Smooth muscle cell (in vitro differentiated cells): ENCODE measurements around the gene NR2F1-AS1. TPM values are rescaled to one million over a fixed set of nuclear protein-coding genes. Genes with fewer than 3 reads are reported as not detected.

Source experiments
- DNase-seq: peaks from one replicate; lab custom pipeline; 2025; ENCODE audit not compliant: unreplicated experiment; lab: John Stamatoyannopoulos, UW
- H2AFZ ChIP-seq: fragments of 200-600 bp; sonication (generic); 2 replicates; pipeline ENCODE4 v1.6.0; 2016; ENCODE audit warnings: antibody characterized with exemption, low read depth, mild to moderate bottlenecking
- H3F3A ChIP-seq: fragments of 200-600 bp; sonication (generic); 2 replicates; pipeline ENCODE4 v1.6.0; 2017; ENCODE audit warnings: antibody characterized with exemption, low read depth
- H3K27ac ChIP-seq: fragments of 200-600 bp; sonication (generic); 2 replicates; pipeline ENCODE4 v1.5.1; 2016; ENCODE audit warnings: low read depth, mild to moderate bottlenecking
- H3K27me3 ChIP-seq: fragments of 200-600 bp; sonication (generic); 2 replicates; pipeline ENCODE4 v1.6.1; 2016; ENCODE audit warnings: low read depth, mild to moderate bottlenecking
- H3K36me3 ChIP-seq: fragments of 200-600 bp; sonication (generic); 2 replicates; pipeline ENCODE4 v1.5.1; 2016; ENCODE audit warnings: low read depth
- H3K4me1 ChIP-seq: fragments of 200-600 bp; sonication (generic); 2 replicates; pipeline ENCODE4 v1.5.1; 2016; ENCODE audit warnings: low read depth
- H3K4me2 ChIP-seq: fragments of 200-600 bp; sonication (generic); 2 replicates; pipeline ENCODE4 v1.6.0; 2016; ENCODE audit warnings: mild to moderate bottlenecking
- H3K4me3 ChIP-seq: fragments of 200-600 bp; sonication (generic); 2 replicates; pipeline ENCODE4 v1.5.1; 2016; ENCODE audit warnings: mild to moderate bottlenecking
- H3K79me2 ChIP-seq: fragments of 200-600 bp; sonication (generic); 2 replicates; pipeline ENCODE4 v1.6.0; 2016; ENCODE audit warnings: low read depth, mild to moderate bottlenecking
- H3K9ac ChIP-seq: fragments of 200-600 bp; sonication (generic); 2 replicates; pipeline ENCODE4 v1.6.0; 2016; ENCODE audit warnings: low read depth
- H3K9me3 ChIP-seq: fragments of 200-600 bp; sonication (generic); replicated peaks from 2 replicates; pipeline ENCODE4 v1.5.1; 2016; ENCODE audit warnings: low read depth
- H4K20me1 ChIP-seq: fragments of 200-600 bp; sonication (generic); 2 replicates; pipeline ENCODE4 v1.6.0; 2016; ENCODE audit warnings: low read depth
- CTCF ChIP-seq: fragments of 200-600 bp; sonication (generic); IDR thresholded peaks from 2 replicates; pipeline ENCODE4 v1.5.1; 2017; ENCODE audit warnings: borderline replicate concordance, mild to moderate bottlenecking, antibody characterized with exemption; ENCODE audit not compliant: insufficient read depth, poor library complexity, severe bottlenecking
- WGBS: methylation state at CpG from one replicate; pipeline ENCODE4 v1.1.7; 2016; ENCODE audit warnings: low lambda C conversion rate; 5-methylcytosine and 5-hydroxymethylcytosine counted together
- polyA plus RNA-seq: library from polyadenylated mRNA; unstranded; fragments of >200 nt; fragmentation: Nextera tagmentation; extraction: Ambion mirVana; gene quantifications from 2 replicates; pipeline ENCODE4 v1.2.1, GENCODE V29; 2016
- total RNA-seq: library from RNA; depleted of rRNA; stranded (reverse); fragments of >200 nt; gene quantifications from 2 replicates; pipeline ENCODE4 v1.2.3, GENCODE V29; 2014

The NR2F1-AS1 gene
- total and polyA plus RNA-seq, 2 experiments from 2014 or later = 18.7 to 26.1 TPM

- Histone ChIP-seq H3K4me2 (no peak overlapping the region), H3K9ac (no peak overlapping the region), H3K27me3 (peaks cover 100% of the 10 kb centered on the region), H3K4me1 (peaks cover 32% of the 10 kb centered on the region), H3K27ac (no peak overlapping the region), H3F3A (no peaks in the 10 kb centered on the region), H4K20me1 (peaks cover 51% of the 10 kb centered on the region), H3K36me3 (peaks cover 5% of the 10 kb centered on the region), H3K79me2 (peaks cover 3% of the 10 kb centered on the region), H3K4me3 (no peak overlapping the region), H3K9me3 (no peaks in the 10 kb centered on the region), H2AFZ (no peak overlapping the region)
- TF ChIP-seq CTCF = no peak
- no peak for DNase-seq
- 12% methylated on average over 37 of the region's 37 CpGs for WGBS
Observed at GRCh38 chr5:93594591-93595419, 13.8 kb upstream of the NR2F1-AS1 start.

DNA sequence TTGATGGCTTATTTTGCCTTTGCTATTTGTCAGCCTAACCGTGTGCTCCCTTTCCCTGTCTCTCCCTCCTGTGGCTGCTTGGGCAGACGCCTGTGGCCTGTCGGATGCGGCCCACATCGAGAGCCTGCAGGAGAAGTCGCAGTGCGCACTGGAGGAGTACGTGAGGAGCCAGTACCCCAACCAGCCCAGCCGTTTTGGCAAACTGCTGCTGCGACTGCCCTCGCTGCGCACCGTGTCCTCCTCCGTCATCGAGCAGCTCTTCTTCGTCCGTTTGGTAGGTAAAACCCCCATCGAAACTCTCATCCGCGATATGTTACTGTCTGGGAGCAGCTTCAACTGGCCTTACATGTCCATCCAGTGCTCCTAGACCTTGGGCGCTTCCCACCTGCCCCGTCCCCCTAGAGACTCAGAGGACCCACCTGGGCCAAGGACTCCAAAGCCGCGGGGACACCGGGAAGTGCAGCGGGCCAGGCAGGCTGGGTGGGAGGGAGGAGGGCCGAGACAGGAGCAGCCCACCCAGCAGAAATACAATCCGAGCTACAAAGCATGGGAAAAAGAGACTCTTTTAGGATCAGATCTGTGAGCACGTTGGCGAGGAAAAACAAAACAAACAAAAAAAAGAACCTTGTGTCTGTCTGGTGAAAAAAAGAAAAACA lies 12.6 kb upstream of the NR2F1-AS1 start:
- Histone ChIP-seq H3K79me2 (peaks cover 4% of the 10 kb centered on the region), H3K9ac (no peak overlapping the region), H3K27ac (no peak overlapping the region), H3K27me3 (peaks cover 100% of the 10 kb centered on the region), H3F3A (no peaks in the 10 kb centered on the region), H3K36me3 (peaks cover 10% of the 10 kb centered on the region), H4K20me1 (peaks cover 63% of the 10 kb centered on the region), H2AFZ (no peak overlapping the region), H3K4me1 (peaks cover 22% of the 10 kb centered on the region), H3K4me2 (no peak overlapping the region), H3K9me3 (no peaks in the 10 kb centered on the region), H3K4me3 (no peak overlapping the region)
- 35% methylated on average over 30 of the region's 30 CpGs for WGBS
- no peak for TF ChIP-seq CTCF
- no peak for DNase-seq

DNA sequence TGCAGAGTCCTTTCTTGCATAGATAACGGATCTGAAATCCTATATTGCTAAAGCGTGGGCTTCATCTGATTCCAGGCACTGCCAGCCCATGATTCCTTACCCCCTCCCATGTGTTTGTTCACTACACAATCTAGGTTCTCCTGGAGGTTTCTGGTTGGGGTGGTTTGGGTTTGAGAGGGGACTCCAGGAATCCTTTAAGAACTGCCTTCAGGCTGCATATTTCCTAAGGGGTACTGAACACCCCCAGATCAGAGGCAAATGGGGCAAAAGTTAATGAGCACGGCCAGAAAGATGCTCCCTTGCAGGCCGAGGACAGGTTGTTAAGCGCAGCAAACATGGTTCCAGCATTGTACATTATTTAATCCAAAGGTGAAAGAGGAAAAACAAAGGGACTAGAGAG lies 11.9 kb upstream of the NR2F1-AS1 start:
- Histone ChIP-seq H3F3A (no peaks in the 10 kb centered on the region), H3K36me3 (peaks cover 10% of the 10 kb centered on the region), H3K9ac (no peak overlapping the region), H3K27me3 (peaks cover 98% of the 10 kb centered on the region), H3K9me3 (no peaks in the 10 kb centered on the region), H3K4me1 (peaks cover 25% of the 10 kb centered on the region), H2AFZ (no peak overlapping the region), H4K20me1 (peaks cover 66% of the 10 kb centered on the region), H3K27ac (no peak overlapping the region), H3K4me3 (no peak overlapping the region), H3K79me2 (peaks cover 4% of the 10 kb centered on the region), H3K4me2 (no peak overlapping the region)
- no peak for DNase-seq
- no peak for TF ChIP-seq CTCF
- WGBS = 46% methylated on average over 5 of the region's 5 CpGs
